ENCODE data around the gene NFU1. TPM values are rescaled to one million over a fixed set of nuclear protein-coding genes. Genes with fewer than 3 reads are reported as not detected.

Gene NFU1
- total RNA-seq, result 32.1 and 54.1 TPM in 2 replicates

DNA sequence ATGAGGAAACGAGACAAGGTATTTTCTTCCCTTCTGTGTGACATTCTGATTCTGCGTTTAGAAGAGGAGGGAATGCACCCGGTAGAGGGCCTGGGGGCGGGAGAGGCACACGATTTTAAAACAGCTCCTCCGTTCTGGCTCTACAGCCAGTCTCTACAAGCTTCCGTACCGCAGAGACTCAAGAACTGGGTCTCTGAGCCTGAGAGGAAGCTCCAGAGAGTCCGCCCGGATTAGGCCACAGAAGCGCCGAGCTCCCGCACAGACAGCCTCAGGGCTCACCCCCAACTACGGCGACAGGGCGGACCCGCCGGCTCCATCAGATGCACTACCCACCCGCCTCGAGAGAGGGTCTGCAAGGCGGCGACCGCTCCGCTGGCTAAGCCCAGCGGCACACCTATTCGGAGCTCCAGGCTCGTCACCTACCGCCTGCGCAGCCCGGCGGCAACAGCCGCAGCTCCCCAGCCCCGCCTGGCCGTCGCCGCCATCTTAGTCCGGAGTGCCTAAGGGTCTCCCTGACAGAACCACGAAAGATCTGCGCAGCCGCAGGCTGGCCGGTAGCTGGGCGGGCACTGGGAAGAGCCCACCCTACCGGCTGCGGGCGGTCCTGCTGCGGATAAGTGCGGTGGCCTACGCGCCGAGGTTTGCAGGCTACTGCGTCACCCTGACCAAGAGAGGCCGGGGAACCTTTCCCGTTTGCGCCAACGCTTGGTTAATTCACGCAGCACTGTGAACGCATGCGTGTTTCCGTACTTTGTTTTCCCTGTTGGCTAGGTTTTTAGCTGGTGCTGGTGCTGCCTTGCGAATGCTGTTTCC, at the start of gene NFU1:
NFU1 (minus strand) TSS at position 498 of the 813 bp plus-strand sequence; CDS start at position 485, 13 bp downstream.
- DNase-seq (ENCODE audit: low read depth), result peak; percentile 45
- TF ChIP-seq, protein P1, sequence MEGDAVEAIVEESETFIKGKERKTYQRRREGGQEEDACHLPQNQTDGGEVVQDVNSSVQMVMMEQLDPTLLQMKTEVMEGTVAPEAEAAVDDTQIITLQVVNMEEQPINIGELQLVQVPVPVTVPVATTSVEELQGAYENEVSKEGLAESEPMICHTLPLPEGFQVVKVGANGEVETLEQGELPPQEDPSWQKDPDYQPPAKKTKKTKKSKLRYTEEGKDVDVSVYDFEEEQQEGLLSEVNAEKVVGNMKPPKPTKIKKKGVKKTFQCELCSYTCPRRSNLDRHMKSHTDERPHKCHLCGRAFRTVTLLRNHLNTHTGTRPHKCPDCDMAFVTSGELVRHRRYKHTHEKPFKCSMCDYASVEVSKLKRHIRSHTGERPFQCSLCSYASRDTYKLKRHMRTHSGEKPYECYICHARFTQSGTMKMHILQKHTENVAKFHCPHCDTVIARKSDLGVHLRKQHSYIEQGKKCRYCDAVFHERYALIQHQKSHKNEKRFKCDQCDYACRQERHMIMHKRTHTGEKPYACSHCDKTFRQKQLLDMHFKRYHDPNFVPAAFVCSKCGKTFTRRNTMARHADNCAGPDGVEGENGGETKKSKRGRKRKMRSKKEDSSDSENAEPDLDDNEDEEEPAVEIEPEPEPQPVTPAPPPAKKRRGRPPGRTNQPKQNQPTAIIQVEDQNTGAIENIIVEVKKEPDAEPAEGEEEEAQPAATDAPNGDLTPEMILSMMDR (conservative IDR thresholded peaks at IDR 0.05; ENCODE audit: low read depth, low read length), result peak; percentile 56
- peak within 1 kb of the TSS; percentile 68 for H3K4me3 ChIP-seq (ENCODE audit: low read depth, low read length)

DNA sequence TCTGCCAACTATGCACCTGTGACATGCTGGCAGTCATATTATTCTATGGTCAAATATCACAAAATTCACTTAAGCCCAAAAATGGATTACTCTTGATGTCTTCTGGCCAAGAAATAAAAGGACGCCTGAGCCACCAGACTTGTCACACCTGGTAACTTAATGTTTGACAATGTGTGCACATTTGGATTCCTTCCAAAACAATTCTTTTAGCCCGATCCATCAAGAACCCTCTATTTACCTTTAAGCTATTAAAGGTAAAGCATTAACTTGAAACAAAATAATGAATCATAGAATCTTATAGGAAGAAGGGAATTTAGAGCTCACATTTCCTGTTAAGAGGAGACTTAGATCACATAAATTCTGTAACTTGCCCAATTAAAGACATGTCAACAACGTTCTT, 46.5 kb upstream of the NFU1 start:
- TF ChIP-seq, protein P1 (conservative IDR thresholded peaks at IDR 0.05; ENCODE audit: low read depth, low read length), result no peak
- H3K4me3 ChIP-seq (ENCODE audit: low read depth, low read length), result no peak overlapping the region
- DNase-seq (ENCODE audit: low read depth), result peak; percentile 15

DNA sequence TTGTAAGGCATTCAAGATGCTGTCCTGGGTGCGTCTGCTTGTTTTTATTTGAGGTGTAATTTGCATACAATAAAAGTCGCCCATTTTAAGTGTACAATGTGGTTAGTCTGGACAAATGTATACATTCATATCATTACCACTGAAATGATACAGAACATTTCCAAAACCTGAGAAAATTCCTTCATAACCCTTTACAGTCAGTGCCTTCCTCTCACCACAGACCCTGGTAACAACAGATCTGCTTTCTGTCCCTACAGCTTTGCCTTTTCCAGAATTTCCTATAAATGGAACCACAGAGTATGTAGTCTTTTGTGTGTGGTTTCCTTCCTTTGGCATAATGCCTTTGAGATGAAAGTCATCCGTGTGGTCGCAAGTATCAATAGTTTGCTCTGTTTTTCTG, 45.8 kb upstream of the NFU1 start:
- DNase-seq (ENCODE audit: low read depth), result no peak
- TF ChIP-seq, protein P1 (conservative IDR thresholded peaks at IDR 0.05; ENCODE audit: low read depth, low read length), result no peak
- H3K4me3 ChIP-seq (ENCODE audit: low read depth, low read length), result no peak overlapping the region

DNA sequence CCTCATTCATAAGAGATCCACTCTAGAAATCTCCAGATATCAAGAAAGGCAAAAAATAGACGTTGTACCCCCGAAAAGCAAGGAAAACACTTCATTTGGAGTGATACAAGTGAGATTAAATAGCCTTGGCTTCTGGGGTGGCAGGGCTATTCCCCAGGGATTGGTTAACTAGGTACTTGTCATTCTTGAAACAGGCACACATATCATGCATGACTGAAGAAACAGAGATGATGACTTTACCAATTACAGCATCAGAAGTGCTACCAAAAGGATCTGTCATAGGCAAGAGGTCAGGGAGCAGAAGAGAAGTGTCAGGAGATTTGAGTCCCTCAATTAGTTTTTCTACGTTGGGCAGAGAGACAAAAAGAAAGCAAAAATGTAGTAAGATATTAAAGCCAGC, 45.2 kb upstream of the NFU1 start:
- no peak overlapping the region for H3K4me3 ChIP-seq (ENCODE audit: low read depth, low read length)
- DNase-seq (ENCODE audit: low read depth), result peak; percentile 22
- TF ChIP-seq, protein P1 (conservative IDR thresholded peaks at IDR 0.05; ENCODE audit: low read depth, low read length), result no peak

DNA sequence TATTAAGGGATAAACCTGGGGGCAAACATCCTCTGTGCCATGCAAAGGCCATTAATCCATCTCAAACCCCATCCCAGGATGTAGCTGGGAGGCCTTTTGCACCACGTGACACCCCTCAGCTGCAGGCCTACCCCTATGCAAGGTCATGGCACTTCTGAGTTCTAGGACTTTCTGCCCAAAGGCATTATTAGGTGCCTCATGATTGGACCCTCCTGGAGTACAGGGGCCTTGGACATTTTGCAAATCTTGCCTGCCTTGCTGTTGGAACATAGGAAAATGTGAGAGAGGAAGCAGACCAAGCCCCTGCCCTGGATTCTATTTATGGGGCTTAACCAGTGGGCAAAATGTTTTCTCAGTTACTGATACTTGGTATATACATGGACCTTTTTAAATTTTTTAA, 44.2 kb upstream of the NFU1 start:
- no peak for DNase-seq (ENCODE audit: low read depth)
- TF ChIP-seq, protein P1 (conservative IDR thresholded peaks at IDR 0.05; ENCODE audit: low read depth, low read length), result no peak
- H3K4me3 ChIP-seq (ENCODE audit: low read depth, low read length), result no peak overlapping the region

DNA sequence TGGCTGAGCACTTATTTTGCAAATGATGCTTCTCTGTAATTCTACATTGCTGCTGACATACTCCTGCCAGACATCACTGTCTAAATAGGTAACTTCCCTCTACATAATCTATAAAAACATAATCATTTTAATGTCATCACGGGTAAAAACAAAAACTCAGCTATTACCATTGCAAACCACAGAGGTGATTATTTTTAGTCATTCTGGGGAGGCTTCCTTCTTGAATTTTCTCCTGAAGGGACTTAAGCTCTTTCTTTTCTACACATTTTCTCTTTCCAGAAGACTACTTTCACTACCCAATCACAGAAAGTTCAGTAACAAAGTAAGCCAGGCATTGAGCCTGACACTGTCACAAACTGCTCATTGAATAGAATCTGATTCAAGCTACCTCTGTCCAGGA, 40.4 kb upstream of the NFU1 start:
- no peak overlapping the region for H3K4me3 ChIP-seq (ENCODE audit: low read depth, low read length)
- TF ChIP-seq, protein P1 (conservative IDR thresholded peaks at IDR 0.05; ENCODE audit: low read depth, low read length), result no peak
- no peak for DNase-seq (ENCODE audit: low read depth)

DNA sequence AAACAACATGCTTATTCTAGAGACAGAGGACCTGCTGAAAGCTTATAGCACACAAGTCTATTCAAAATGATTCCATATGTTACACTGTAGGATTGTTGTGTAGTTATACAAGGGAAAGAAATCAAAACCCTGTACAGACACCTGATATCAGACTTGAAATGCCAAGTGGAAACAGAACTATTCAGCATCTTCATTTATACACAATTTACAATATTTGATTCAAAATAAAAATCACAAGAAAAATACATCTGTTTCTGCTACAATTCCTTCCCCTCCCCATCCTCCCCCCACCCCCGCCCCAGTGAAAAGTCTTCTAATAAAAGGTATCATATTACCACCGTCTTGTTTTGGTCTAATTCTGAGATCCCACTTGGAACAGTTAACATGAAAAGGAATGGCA, 37.5 kb upstream of the NFU1 start:
- DNase-seq (ENCODE audit: low read depth), result no peak
- H3K4me3 ChIP-seq (ENCODE audit: low read depth, low read length), result no peak overlapping the region
- TF ChIP-seq, protein P1 (conservative IDR thresholded peaks at IDR 0.05; ENCODE audit: low read depth, low read length), result no peak

Data from epithelial cell of proximal tubule (primary cell).